PC-9 (cell line): ENCODE measurements around the gene RITA1.

Source experiments
- EZH2 ChIP-seq: fragments of 200-600 bp; sonication (generic); IDR thresholded peaks from 2 replicates; pipeline ENCODE4 v1.8.0; 2017; ENCODE audit warnings: antibody characterized with exemption, low read depth
- TF ChIP-seq, protein P1 (sequence below): fragments of 200-600 bp; sonication (generic); conservative IDR thresholded peaks from 2 replicates; pipeline ENCODE4 v1.6.1; 2017; ENCODE audit warnings: mixed run types, antibody characterized with exemption, mild to moderate bottlenecking, moderate library complexity

- TF ChIP-seq EZH2, result no peak
- TF ChIP-seq, protein P1, sequence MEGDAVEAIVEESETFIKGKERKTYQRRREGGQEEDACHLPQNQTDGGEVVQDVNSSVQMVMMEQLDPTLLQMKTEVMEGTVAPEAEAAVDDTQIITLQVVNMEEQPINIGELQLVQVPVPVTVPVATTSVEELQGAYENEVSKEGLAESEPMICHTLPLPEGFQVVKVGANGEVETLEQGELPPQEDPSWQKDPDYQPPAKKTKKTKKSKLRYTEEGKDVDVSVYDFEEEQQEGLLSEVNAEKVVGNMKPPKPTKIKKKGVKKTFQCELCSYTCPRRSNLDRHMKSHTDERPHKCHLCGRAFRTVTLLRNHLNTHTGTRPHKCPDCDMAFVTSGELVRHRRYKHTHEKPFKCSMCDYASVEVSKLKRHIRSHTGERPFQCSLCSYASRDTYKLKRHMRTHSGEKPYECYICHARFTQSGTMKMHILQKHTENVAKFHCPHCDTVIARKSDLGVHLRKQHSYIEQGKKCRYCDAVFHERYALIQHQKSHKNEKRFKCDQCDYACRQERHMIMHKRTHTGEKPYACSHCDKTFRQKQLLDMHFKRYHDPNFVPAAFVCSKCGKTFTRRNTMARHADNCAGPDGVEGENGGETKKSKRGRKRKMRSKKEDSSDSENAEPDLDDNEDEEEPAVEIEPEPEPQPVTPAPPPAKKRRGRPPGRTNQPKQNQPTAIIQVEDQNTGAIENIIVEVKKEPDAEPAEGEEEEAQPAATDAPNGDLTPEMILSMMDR, result no peak
Observed at GRCh38 chr12:113203852-113204760, 18.6 kb downstream of the RITA1 start.
